Mucosa of stomach (tissue), 1 donor: ENCODE measurements around the gene CLEC4M.
"Not testable (repeated sequence)": the region's sequence is repeated elsewhere in the genome, so short reads cannot be mapped to it uniquely, and the experiment has no call there.

Experiments used
- H3K27me3 ChIP-seq: one replicate; pipeline ENCODE4 v1.7.0; 2013; ENCODE audit warnings: mild to moderate bottlenecking, low read length; ENCODE audit not compliant: control insufficient read depth, insufficient read depth
- H3K36me3 ChIP-seq: one replicate; pipeline ENCODE4 v1.7.0; 2013; ENCODE audit warnings: low read length; ENCODE audit not compliant: control insufficient read depth, insufficient read depth
- H3K4me1 ChIP-seq: one replicate; pipeline ENCODE4 v1.7.0; 2013; ENCODE audit warnings: mild to moderate bottlenecking, low read length; ENCODE audit not compliant: control insufficient read depth, insufficient read depth
- H3K4me3 ChIP-seq: one replicate; pipeline ENCODE4 v1.7.0; 2013; ENCODE audit warnings: low read length
- H3K9ac ChIP-seq: one replicate; pipeline ENCODE4 v1.7.0; 2013; ENCODE audit warnings: mild to moderate bottlenecking, low read length, moderate library complexity
- H3K9me3 ChIP-seq: one replicate; pipeline ENCODE4 v1.7.0; 2013; ENCODE audit warnings: mild to moderate bottlenecking, low read length, moderate library complexity; ENCODE audit not compliant: control insufficient read depth
- donor health status: Pancreatic carcinoma.

Gene CLEC4M

GRCh38 chr19:7783991-7784423 is 21.0 kb downstream of the CLEC4M start:
- peaks cover 27% of the 10 kb centered on the region for H3K27me3 ChIP-seq

GRCh38 chr19:7784856-7785255 is 21.8 kb downstream of the CLEC4M start:
- H3K4me1 ChIP-seq = no peaks in the 10 kb centered on the region
- no peak overlapping the region for H3K9ac ChIP-seq
- H3K4me3 ChIP-seq = no peak overlapping the region
- H3K9me3 ChIP-seq = no peaks in the 10 kb centered on the region
- no peaks in the 10 kb centered on the region for H3K36me3 ChIP-seq
- peaks cover 31% of the 10 kb centered on the region for H3K27me3 ChIP-seq

More at GRCh38 chr19:7783991-7784423, 21.0 kb downstream of the CLEC4M start:
- Histone ChIP-seq H3K36me3 (no peaks in the 10 kb centered on the region), H3K9ac (no peak overlapping the region), H3K4me3 (no peak overlapping the region), H3K9me3 (no peaks in the 10 kb centered on the region), H3K4me1 (no peaks in the 10 kb centered on the region)

GRCh38 chr19:7787141-7787540 is 24.1 kb downstream of the CLEC4M start:
- Histone ChIP-seq H3K9me3 (no peaks in the 10 kb centered on the region), H3K4me1 (no peaks in the 10 kb centered on the region), H3K9ac (no peak overlapping the region), H3K4me3 (no peak overlapping the region), H3K36me3 (no peaks in the 10 kb centered on the region), H3K27me3 (peaks cover 38% of the 10 kb centered on the region)

GRCh38 chr19:7787602-7788177 is 24.6 kb downstream of the CLEC4M start:
- Histone ChIP-seq H3K27me3 (peaks cover 38% of the 10 kb centered on the region), H3K9ac (no peak overlapping the region), H3K36me3 (no peaks in the 10 kb centered on the region), H3K9me3 (no peaks in the 10 kb centered on the region), H3K4me3 (no peak overlapping the region), H3K4me1 (no peaks in the 10 kb centered on the region)

- Histone ChIP-seq H3K4me1 (no peaks in the 10 kb centered on the region), H3K9me3 (no peaks in the 10 kb centered on the region), H3K36me3 (no peaks in the 10 kb centered on the region), H3K27me3 (peaks cover 38% of the 10 kb centered on the region), H3K9ac (no peak overlapping the region), H3K4me3 (no peak overlapping the region)
Observed at GRCh38 chr19:7788178-7788932, 25.3 kb downstream of the CLEC4M start.

GRCh38 chr19:7788933-7789323 is 25.9 kb downstream of the CLEC4M start:
- H3K36me3 ChIP-seq = no peaks in the 10 kb centered on the region
- H3K27me3 ChIP-seq = peaks cover 38% of the 10 kb centered on the region
- H3K4me1 ChIP-seq = no peaks in the 10 kb centered on the region
- H3K4me3 ChIP-seq = no peak overlapping the region
- H3K9me3 ChIP-seq = no peaks in the 10 kb centered on the region
- no peak overlapping the region for H3K9ac ChIP-seq

GRCh38 chr19:7789447-7789846 is 26.4 kb downstream of the CLEC4M start:
- Histone ChIP-seq H3K27me3 (peaks cover 38% of the 10 kb centered on the region), H3K4me3 (no peak overlapping the region), H3K4me1 (no peaks in the 10 kb centered on the region), H3K36me3 (no peaks in the 10 kb centered on the region), H3K9me3 (no peaks in the 10 kb centered on the region), H3K9ac (no peak overlapping the region)

- H3K27me3 ChIP-seq = peaks cover 38% of the 10 kb centered on the region
- no peaks in the 10 kb centered on the region for H3K4me1 ChIP-seq
- no peaks in the 10 kb centered on the region for H3K9me3 ChIP-seq
- no peak overlapping the region for H3K9ac ChIP-seq
- H3K4me3 ChIP-seq = no peak overlapping the region
- no peaks in the 10 kb centered on the region for H3K36me3 ChIP-seq
Observed at GRCh38 chr19:7790416-7790815, 27.4 kb downstream of the CLEC4M start.

- H3K4me3 ChIP-seq = no peak overlapping the region
- no peaks in the 10 kb centered on the region for H3K9me3 ChIP-seq
- no peaks in the 10 kb centered on the region for H3K4me1 ChIP-seq
- peaks cover 32% of the 10 kb centered on the region for H3K27me3 ChIP-seq
- H3K36me3 ChIP-seq = no peaks in the 10 kb centered on the region
- H3K9ac ChIP-seq = no peak overlapping the region
Observed at GRCh38 chr19:7792281-7792680, 29.2 kb downstream of the CLEC4M start.

GRCh38 chr19:7792701-7793100 is 29.7 kb downstream of the CLEC4M start:
- not testable (repeated sequence) for H3K9ac ChIP-seq, H3K4me3 ChIP-seq, H3K9me3 ChIP-seq, H3K4me1 ChIP-seq, H3K36me3 ChIP-seq
- peaks cover 28% of the 10 kb centered on the region for H3K27me3 ChIP-seq

GRCh38 chr19:7793493-7793892 is 30.4 kb downstream of the CLEC4M start:
- no peak overlapping the region for H3K9ac ChIP-seq
- H3K27me3 ChIP-seq = peaks cover 20% of the 10 kb centered on the region
- no peaks in the 10 kb centered on the region for H3K4me1 ChIP-seq

GRCh38 chr19:7795555-7796161 is 32.6 kb downstream of the CLEC4M start:
- Histone ChIP-seq H3K9ac (no peak overlapping the region), H3K4me3 (no peak overlapping the region), H3K9me3 (no peaks in the 10 kb centered on the region), H3K4me1 (no peaks in the 10 kb centered on the region), H3K36me3 (no peaks in the 10 kb centered on the region), H3K27me3 (peaks cover under 1% of the 10 kb centered on the region)

More at GRCh38 chr19:7793493-7793892, 30.4 kb downstream of the CLEC4M start:
- no peak overlapping the region for H3K4me3 ChIP-seq
- H3K36me3 ChIP-seq = no peaks in the 10 kb centered on the region
- no peaks in the 10 kb centered on the region for H3K9me3 ChIP-seq
